B cell (primary cell): ENCODE measurements around the gene VWA8. TPM values are rescaled to one million over a fixed set of nuclear protein-coding genes. Genes with fewer than 3 reads are reported as not detected.

Experiments
- ATAC-seq: fragments of 200-7000 bp; cut with Tn5 transposase; one replicate; pipeline ENCODE4 v1.10.0; 2021; ENCODE audit warnings: low read depth, mild to moderate bottlenecking, moderate number of reproducible peaks, moderate library complexity
- CTCF ChIA-PET: fragments of 350-600 bp; sonication (Branson Sonifier 250); formaldehyde crosslinking; loops from one replicate; lab custom pipeline; 2021; ENCODE audit warnings: antibody characterized with exemption, inconsistent platforms; lab: Charles Lee
- POLR2A ChIA-PET: fragments of 350-600 bp; sonication (Branson Sonifier 250); formaldehyde crosslinking; loops from one replicate; lab custom pipeline; 2021; ENCODE audit warnings: antibody characterized with exemption; lab: Charles Lee
- DNase-seq: peaks from one replicate; pipeline ENCODE4 v3.0.0; 2013
- H2AFZ ChIP-seq: 2 replicates; pipeline ENCODE4 v1.6.1; 2012; ENCODE audit warnings: mild to moderate bottlenecking, low read depth, low read length; ENCODE audit not compliant: insufficient read depth, poor library complexity, severe bottlenecking
- H3K27ac ChIP-seq, 2 donors: 1 replicate in 1 of 2; 2 replicates in 1 of 2; pipeline ENCODE4 v1.5.1; 2012 to 2013; ENCODE audit warnings: low read length in 2 of 2, mild to moderate bottlenecking in 2 of 2, moderate library complexity in 1 of 2
- H3K27me3 ChIP-seq, 4 experiments: fragments of 200-600 bp in 1 of 4; sonication (generic) in 1 of 4; replicated peaks in 1 of 4; 1 replicate in 2 of 4; 2 replicates in 2 of 4; pipeline versions ENCODE4 v1.6.1 to v1.7.0; 2013 to 2016; ENCODE audit warnings: low read length in 3 of 4, mild to moderate bottlenecking in 2 of 4, mixed read lengths in 1 of 4, moderate library complexity in 1 of 4; ENCODE audit not compliant: insufficient read depth in 4 of 4, control insufficient read depth in 3 of 4; ENCODE audit errors: control extremely low read depth in 1 of 4
- H3K36me3 ChIP-seq, 2 experiments: replicated peaks in 1 of 2; 1 replicate in 1 of 2; 2 replicates in 1 of 2; pipeline versions ENCODE4 v1.6.1 to v1.7.1; 2013; ENCODE audit warnings: low read length in 1 of 2; ENCODE audit not compliant: insufficient read depth in 2 of 2, control insufficient read depth in 1 of 2; ENCODE audit errors: control extremely low read depth in 1 of 2, extremely low read depth in 1 of 2
- H3K4me1 ChIP-seq, 2 donors: fragments of 200-600 bp in 1 of 2; sonication (generic) in 1 of 2; 1 replicate in 1 of 2; 2 replicates in 1 of 2; pipeline versions ENCODE4 v1.5.1 to v1.6.1; 2013 to 2017; ENCODE audit warnings: low read length in 2 of 2; ENCODE audit not compliant: control insufficient read depth in 2 of 2, insufficient read depth in 2 of 2
- H3K4me2 ChIP-seq: replicated peaks from 2 replicates; pipeline ENCODE3; 2012; ENCODE audit warnings: mild to moderate bottlenecking, low read depth, low read length; ENCODE audit not compliant: poor library complexity, severe bottlenecking
- H3K4me3 ChIP-seq, 5 experiments: fragments of 200-600 bp in 1 of 5; sonication (generic) in 1 of 5; 1 replicate in 3 of 5; 2 replicates in 2 of 5; pipeline versions ENCODE4 v1.5.1 to v1.7.0; 2011 to 2016; ENCODE audit warnings: low read length in 4 of 5, mild to moderate bottlenecking in 4 of 5, low read depth in 2 of 5, control low read depth in 1 of 5, moderate library complexity in 1 of 5; ENCODE audit not compliant: insufficient read depth in 1 of 5; ENCODE audit errors: control extremely low read depth in 1 of 5, extremely low read depth in 1 of 5
- H3K79me2 ChIP-seq: fragments of 200-600 bp; sonication (generic); one replicate; pipeline ENCODE4 v1.6.0; 2016; ENCODE audit warnings: low read length; ENCODE audit not compliant: control insufficient read depth, insufficient read depth
- H3K9ac ChIP-seq: fragments of 200-600 bp; sonication (generic); 2 replicates; pipeline ENCODE4 v1.6.1; 2017; ENCODE audit warnings: mild to moderate bottlenecking, low read length, moderate library complexity
- H3K9me3 ChIP-seq, 3 donors: one replicate each; pipeline versions ENCODE4 v1.6.1 to v1.7.1; 2013; ENCODE audit warnings: low read length in 2 of 3; ENCODE audit not compliant: control insufficient read depth in 2 of 3, insufficient read depth in 1 of 3; ENCODE audit errors: control extremely low read depth in 1 of 3
- H4K20me1 ChIP-seq: 2 replicates; pipeline ENCODE4 v1.6.0; 2012; ENCODE audit warnings: mild to moderate bottlenecking, low read length; ENCODE audit not compliant: insufficient read depth, control insufficient read depth, poor library complexity, severe bottlenecking
- H3K27ac Mint-ChIP-seq: one replicate; pipeline ENCODE4 v1.8.0; 2021; ENCODE audit warnings: mixed read lengths
- H3K27me3 Mint-ChIP-seq: one replicate; pipeline ENCODE4 v1.8.0; 2021; ENCODE audit warnings: mixed read lengths
- H3K4me1 Mint-ChIP-seq: one replicate; pipeline ENCODE4 v1.8.0; 2021; ENCODE audit warnings: mixed read lengths
- H3K4me3 Mint-ChIP-seq: one replicate; pipeline ENCODE4 v1.8.0; 2021; ENCODE audit warnings: mixed read lengths
- H3K9me3 Mint-ChIP-seq: one replicate; pipeline ENCODE4 v1.8.0; 2022; ENCODE audit warnings: mixed read lengths; ENCODE audit not compliant: insufficient read depth
- EZH2 ChIP-seq: IDR thresholded peaks from 2 replicates; pipeline ENCODE4 v1.6.1; 2012; ENCODE audit warnings: borderline replicate concordance, low read depth, mild to moderate bottlenecking, moderate library complexity, low read length; ENCODE audit not compliant: insufficient read depth, poor library complexity, severe bottlenecking
- WGBS: methylation state at CpG from one replicate; pipeline ENCODE4 v1.1.5; 2013; ENCODE audit warnings: missing lambda C conversion rate; ENCODE audit not compliant: insufficient coverage; 5-methylcytosine and 5-hydroxymethylcytosine counted together
- intact Hi-C: fragments of 100-400 bp; cut with micrococcal nuclease; formaldehyde crosslinking; loops from one replicate; pipeline ENCODE4 v1.10.0; 2022
- polyA plus RNA-seq: library from polyadenylated mRNA; depleted of rRNA; stranded (reverse); fragments of >200 nt; gene quantifications from 2 replicates; pipeline ENCODE4 v1.2.3, GENCODE V29; 2012
- total RNA-seq, 2 donors: library from RNA; stranded (reverse); fragments of 120-200 nt in 1 of 2; gene quantifications; 1 replicate in 1 of 2; 2 replicates in 1 of 2; pipeline versions ENCODE4 v1.2.3 to v1.2.4, GENCODE V29; 2013 to 2022
- TF ChIP-seq, protein P1 (sequence below): fragments of 200-600 bp; IDR thresholded peaks from one replicate; pipeline ENCODE4 v1.8.0; 2022; ENCODE audit warnings: antibody characterized with exemption, mild to moderate bottlenecking

Gene VWA8
- total and polyA plus RNA-seq, 2 donors (not counting 1 experiment from before 2014, with no cell fraction given): 6.0 to 19.7 TPM

DNA sequence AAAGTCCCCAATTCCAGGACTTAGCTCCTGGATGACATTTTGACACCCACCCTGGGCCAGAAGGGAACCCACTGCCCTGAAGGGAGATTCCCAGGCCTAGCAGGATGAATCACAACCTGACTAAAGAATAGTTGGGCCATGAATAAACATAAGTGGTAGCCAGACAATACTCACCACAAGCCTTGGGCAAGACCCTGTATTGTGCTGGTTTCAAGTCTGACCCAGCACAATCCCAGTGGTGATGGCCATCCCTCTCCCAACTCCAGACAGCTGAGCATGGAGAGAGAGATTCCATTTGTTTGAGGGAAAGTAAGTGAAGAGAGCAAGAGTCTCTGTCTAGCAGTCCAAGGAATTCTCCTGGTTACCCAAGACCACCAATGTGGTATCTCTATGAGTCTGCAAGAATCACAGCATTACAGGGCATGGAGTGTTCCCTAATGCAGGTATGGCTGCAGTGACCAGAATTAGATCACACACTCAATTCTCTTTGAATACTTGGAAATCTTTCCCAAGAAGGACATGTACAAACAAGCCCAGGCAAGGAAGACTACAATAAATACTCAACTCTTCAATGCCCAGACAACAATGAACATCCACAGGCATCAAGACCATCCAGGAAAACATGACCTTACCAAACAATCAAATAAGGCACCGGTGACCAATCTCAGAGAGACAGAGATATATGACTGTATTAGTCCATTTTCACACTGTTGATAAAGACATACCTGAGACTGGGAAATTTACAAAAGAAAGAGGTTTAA, 158.0 kb downstream of the VWA8 start:
- intact Hi-C loops: no loop called here
- no peaks in the 10 kb centered on the region for H3K79me2 ChIP-seq
- no peak overlapping the region for H3K27ac Mint-ChIP-seq
- POLR2A ChIA-PET: no interaction called here
- H3K4me1 ChIP-seq: no peaks in the 10 kb centered on the region
- peaks cover 5 to 21% of the 10 kb centered on the region in 2 experiments for H3K36me3 ChIP-seq
- no peak overlapping the region for H3K4me3 ChIP-seq
- no peak for ATAC-seq
- H3K27me3 Mint-ChIP-seq: no peaks in the 10 kb centered on the region
- H3K4me1 Mint-ChIP-seq: no peaks in the 10 kb centered on the region
- no peak overlapping the region for H3K4me2 ChIP-seq
- CTCF ChIA-PET: no interaction called here
- H3K9me3 Mint-ChIP-seq: peaks cover 3% of the 10 kb centered on the region
- no peaks in the 10 kb centered on the region for H4K20me1 ChIP-seq
- no peak overlapping the region for H3K4me3 Mint-ChIP-seq
- WGBS: no CpG with 5 or more reads among the region's 1 CpG
- H3K27ac ChIP-seq: no peak overlapping the region
- no peak for TF ChIP-seq EZH2
- TF ChIP-seq, protein P1, sequence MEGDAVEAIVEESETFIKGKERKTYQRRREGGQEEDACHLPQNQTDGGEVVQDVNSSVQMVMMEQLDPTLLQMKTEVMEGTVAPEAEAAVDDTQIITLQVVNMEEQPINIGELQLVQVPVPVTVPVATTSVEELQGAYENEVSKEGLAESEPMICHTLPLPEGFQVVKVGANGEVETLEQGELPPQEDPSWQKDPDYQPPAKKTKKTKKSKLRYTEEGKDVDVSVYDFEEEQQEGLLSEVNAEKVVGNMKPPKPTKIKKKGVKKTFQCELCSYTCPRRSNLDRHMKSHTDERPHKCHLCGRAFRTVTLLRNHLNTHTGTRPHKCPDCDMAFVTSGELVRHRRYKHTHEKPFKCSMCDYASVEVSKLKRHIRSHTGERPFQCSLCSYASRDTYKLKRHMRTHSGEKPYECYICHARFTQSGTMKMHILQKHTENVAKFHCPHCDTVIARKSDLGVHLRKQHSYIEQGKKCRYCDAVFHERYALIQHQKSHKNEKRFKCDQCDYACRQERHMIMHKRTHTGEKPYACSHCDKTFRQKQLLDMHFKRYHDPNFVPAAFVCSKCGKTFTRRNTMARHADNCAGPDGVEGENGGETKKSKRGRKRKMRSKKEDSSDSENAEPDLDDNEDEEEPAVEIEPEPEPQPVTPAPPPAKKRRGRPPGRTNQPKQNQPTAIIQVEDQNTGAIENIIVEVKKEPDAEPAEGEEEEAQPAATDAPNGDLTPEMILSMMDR: no peak
- peaks cover 0 to 2% (median 2%) of the 10 kb centered on the region in 3 donors for H3K9me3 ChIP-seq
- no peaks in the 10 kb centered on the region for H3K27me3 ChIP-seq
- no peak overlapping the region for H3K9ac ChIP-seq
- H2AFZ ChIP-seq: no peak overlapping the region
- DNase-seq: no peak

DNA sequence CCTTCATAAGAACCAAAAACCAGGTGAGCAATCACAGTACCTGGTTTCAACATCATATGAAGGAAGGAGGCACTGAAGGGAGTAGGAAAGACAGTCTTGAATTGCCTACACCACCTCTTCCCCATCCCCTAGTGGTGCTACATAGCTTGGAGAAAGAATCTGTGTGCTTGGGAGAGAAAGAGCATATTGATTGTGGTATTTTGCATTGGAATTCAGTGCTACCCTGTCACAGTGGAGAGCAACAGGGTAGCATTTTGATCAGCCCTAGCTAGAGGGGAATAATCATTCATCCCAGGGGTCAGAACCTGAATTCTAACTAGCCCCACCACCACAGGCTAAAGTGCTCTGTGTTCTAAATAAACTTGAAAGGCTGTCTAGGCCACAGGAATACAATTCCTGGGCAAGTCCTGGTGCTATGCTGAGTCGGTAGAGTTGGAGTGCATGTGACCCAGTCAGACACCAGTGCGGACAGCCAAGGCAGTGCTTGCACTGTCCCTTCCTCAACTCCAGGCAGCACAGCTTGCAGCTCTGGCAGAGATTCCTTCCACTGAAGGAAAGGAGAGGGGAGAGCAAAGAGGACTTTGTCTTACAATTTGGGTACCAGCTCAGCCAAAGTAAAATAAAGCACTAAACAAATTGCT, 158.7 kb downstream of the VWA8 start:
- H3K36me3 ChIP-seq: peaks cover 5 to 15% of the 10 kb centered on the region in 2 experiments
- no peaks in the 10 kb centered on the region for H3K27me3 ChIP-seq
- H3K27ac ChIP-seq: no peak overlapping the region
- no peak overlapping the region for H2AFZ ChIP-seq
- Mint-ChIP-seq H3K4me1 (no peaks in the 10 kb centered on the region), H3K4me3 (no peak overlapping the region), H3K9me3 (peaks cover 3% of the 10 kb centered on the region), H3K27ac (no peak overlapping the region), H3K27me3 (no peaks in the 10 kb centered on the region)
- ATAC-seq (no peak), DNase-seq (no peak)
- CTCF ChIA-PET: no interaction called here
- intact Hi-C loops: no loop called here
- no peak overlapping the region for H3K9ac ChIP-seq
- no peaks in the 10 kb centered on the region for H3K4me1 ChIP-seq
- WGBS: 100% methylated on average over 2 of the region's 2 CpGs
- no peaks in the 10 kb centered on the region for H3K79me2 ChIP-seq
- POLR2A ChIA-PET: no interaction called here
- peaks cover 0 to 2% (median 2%) of the 10 kb centered on the region in 3 donors for H3K9me3 ChIP-seq
- no peak for TF ChIP-seq EZH2
- TF ChIP-seq, protein P1: no peak
- H3K4me2 ChIP-seq: no peak overlapping the region
- H3K4me3 ChIP-seq: no peak overlapping the region
- no peaks in the 10 kb centered on the region for H4K20me1 ChIP-seq
